Neural crest cell (in vitro differentiated cells): ENCODE measurements around the gene ABCC12. TPM values are rescaled to one million over a fixed set of nuclear protein-coding genes. Genes with fewer than 3 reads are reported as not detected.

Experiments
- DNase-seq: peaks from one replicate; pipeline ENCODE4 v3.0.0; 2021; ENCODE audit warnings: low read depth, mixed read lengths, low spot score
- H3K27ac Mint-ChIP-seq: one replicate; pipeline ENCODE4 v1.8.0; 2021; ENCODE audit warnings: mild to moderate bottlenecking, mixed read lengths; ENCODE audit not compliant: unreplicated experiment
- H3K27me3 Mint-ChIP-seq: 2 replicates; pipeline ENCODE4 v1.8.0; 2021; ENCODE audit warnings: low read depth, mild to moderate bottlenecking, mixed read lengths
- H3K36me3 Mint-ChIP-seq: 2 replicates; pipeline ENCODE4 v1.8.0; 2021; ENCODE audit warnings: low read depth, mild to moderate bottlenecking, mixed read lengths
- H3K4me1 Mint-ChIP-seq: 2 replicates; pipeline ENCODE4 v1.8.0; 2021; ENCODE audit warnings: mixed read lengths
- H3K4me3 Mint-ChIP-seq: one replicate; pipeline ENCODE4 v1.8.0; 2021; ENCODE audit warnings: mild to moderate bottlenecking, mixed read lengths
- H3K9me3 Mint-ChIP-seq: 2 replicates; pipeline ENCODE4 v1.8.0; 2021; ENCODE audit warnings: mixed read lengths
- total RNA-seq: library from RNA; stranded (reverse); gene quantifications from 2 replicates; pipeline ENCODE4 v1.2.1, GENCODE V29; 2021
- TF ChIP-seq, protein P1 (sequence below): fragments of 200-600 bp; sonication (generic); conservative IDR thresholded peaks from 2 replicates; pipeline ENCODE4 v1.5.0; 2021; ENCODE audit warnings: antibody characterized with exemption, mild to moderate bottlenecking

ABCC12 gene
- total RNA-seq, 1 donor from 2014 or later = 0.07 TPM

DNA sequence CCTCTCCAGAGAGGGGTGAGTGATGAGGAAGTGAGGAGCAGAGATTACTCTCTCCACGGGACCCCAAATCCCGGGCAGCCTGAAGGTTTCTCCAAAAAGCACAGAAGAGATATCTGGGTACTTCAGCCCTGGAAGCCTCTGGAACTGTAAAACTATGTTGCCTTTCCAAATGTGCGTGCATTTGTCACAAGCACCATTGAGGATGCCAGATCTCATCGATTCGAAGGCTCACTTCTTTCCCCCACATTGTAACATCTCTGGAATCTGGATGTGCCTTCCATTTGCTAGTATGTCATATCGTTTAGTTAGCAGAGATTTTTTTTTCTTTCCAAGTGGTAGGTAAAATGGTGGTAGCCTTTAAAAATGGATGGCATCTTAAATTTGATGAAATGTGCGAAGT lies 45.8 kb downstream of the ABCC12 start:
- H3K27ac Mint-ChIP-seq = peak overlapping the region; percentile 51
- TF ChIP-seq, protein P1, sequence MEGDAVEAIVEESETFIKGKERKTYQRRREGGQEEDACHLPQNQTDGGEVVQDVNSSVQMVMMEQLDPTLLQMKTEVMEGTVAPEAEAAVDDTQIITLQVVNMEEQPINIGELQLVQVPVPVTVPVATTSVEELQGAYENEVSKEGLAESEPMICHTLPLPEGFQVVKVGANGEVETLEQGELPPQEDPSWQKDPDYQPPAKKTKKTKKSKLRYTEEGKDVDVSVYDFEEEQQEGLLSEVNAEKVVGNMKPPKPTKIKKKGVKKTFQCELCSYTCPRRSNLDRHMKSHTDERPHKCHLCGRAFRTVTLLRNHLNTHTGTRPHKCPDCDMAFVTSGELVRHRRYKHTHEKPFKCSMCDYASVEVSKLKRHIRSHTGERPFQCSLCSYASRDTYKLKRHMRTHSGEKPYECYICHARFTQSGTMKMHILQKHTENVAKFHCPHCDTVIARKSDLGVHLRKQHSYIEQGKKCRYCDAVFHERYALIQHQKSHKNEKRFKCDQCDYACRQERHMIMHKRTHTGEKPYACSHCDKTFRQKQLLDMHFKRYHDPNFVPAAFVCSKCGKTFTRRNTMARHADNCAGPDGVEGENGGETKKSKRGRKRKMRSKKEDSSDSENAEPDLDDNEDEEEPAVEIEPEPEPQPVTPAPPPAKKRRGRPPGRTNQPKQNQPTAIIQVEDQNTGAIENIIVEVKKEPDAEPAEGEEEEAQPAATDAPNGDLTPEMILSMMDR = no peak
- no peak for DNase-seq
- H3K4me1 Mint-ChIP-seq = peaks cover 54% of the 10 kb centered on the region
- peak overlapping the region; percentile 28 for H3K4me3 Mint-ChIP-seq
- H3K9me3 Mint-ChIP-seq = no peaks in the 10 kb centered on the region
- no peaks in the 10 kb centered on the region for H3K36me3 Mint-ChIP-seq
- no peaks in the 10 kb centered on the region for H3K27me3 Mint-ChIP-seq

DNA sequence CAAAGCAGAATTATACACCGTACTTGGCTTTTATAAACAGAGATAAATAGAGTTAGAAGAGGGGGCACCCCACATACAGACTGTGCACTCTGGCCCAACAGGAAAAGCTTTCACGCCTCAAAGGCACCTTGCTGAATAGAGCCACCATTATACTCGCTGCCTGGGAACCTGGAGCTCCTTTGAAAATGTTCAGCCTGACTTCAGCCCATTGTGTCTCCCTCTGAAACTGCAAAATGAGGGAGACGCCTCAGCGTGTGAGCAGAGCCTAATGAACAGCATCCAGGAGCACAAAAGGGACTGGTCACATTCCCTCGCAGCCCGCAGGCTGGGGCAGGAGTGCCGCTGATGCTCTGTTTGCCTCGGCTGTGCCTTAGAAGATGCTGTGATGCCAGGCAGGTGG lies 46.3 kb downstream of the ABCC12 start:
- TF ChIP-seq, protein P1 = no peak
- H3K4me1 Mint-ChIP-seq = peaks cover 54% of the 10 kb centered on the region
- H3K27ac Mint-ChIP-seq = peak overlapping the region; percentile 51
- H3K36me3 Mint-ChIP-seq = no peaks in the 10 kb centered on the region
- H3K27me3 Mint-ChIP-seq = no peaks in the 10 kb centered on the region
- H3K9me3 Mint-ChIP-seq = no peaks in the 10 kb centered on the region
- peak; percentile 12 for DNase-seq
- H3K4me3 Mint-ChIP-seq = peak overlapping the region; percentile 38

- DNase-seq = no peak
- Mint-ChIP-seq H3K27me3 (no peaks in the 10 kb centered on the region), H3K9me3 (no peaks in the 10 kb centered on the region), H3K4me1 (peaks cover 63% of the 10 kb centered on the region), H3K27ac (no peak overlapping the region), H3K36me3 (no peaks in the 10 kb centered on the region), H3K4me3 (no peak overlapping the region)
- TF ChIP-seq, protein P1 = no peak
These were observed 49.3 kb downstream of the ABCC12 start for GRCh38 chr16:48106446-48106845.

Other genes starting within 250 kb of the ABCC12 start
- gene LONP2, start 88.3 kb upstream of the ABCC12 start, total RNA-seq = 42.4 and 43.3 TPM in 2 replicates
- gene ABCC11, start 91.5 kb upstream of the ABCC12 start, total RNA-seq = 0.09 and 0.20 TPM in 2 replicates
- gene SIAH1, start 229.4 kb upstream of the ABCC12 start, total RNA-seq = 31.1 and 33.2 TPM in 2 replicates